Medulla oblongata (tissue), 1 donor: ENCODE results near the gene GSTA3.
"Not testable (repeated sequence)": the region's sequence is repeated elsewhere in the genome, so short reads cannot be mapped to it uniquely, and the experiment has no call there.

Experiments
- DNase-seq: peaks from one replicate; pipeline ENCODE4 v3.0.0-alpha.2; 2015; ENCODE audit errors: extremely low spot score

Gene GSTA3

GRCh38 chr6:52914516-52914915 is 5.0 kb upstream of the GSTA3 start:
- no peak for DNase-seq

GRCh38 chr6:52910091-52910490 is 593 bp upstream of the GSTA3 start:
- no peak for DNase-seq

GRCh38 chr6:52909131-52909530 is 367 bp downstream of the GSTA3 start:
- no peak for DNase-seq

GRCh38 chr6:52908526-52908925 is 972 bp downstream of the GSTA3 start:
- no peak for DNase-seq

- DNase-seq, result no peak
Measured at GRCh38 chr6:52904562-52905279, 4.8 kb downstream of the GSTA3 start.

GRCh38 chr6:52900536-52900935 is 9.0 kb downstream of the GSTA3 start:
- DNase-seq, result no peak

GRCh38 chr6:52895790-52896189 is 13.7 kb downstream of the GSTA3 start:
- DNase-seq, result not testable (repeated sequence)

- DNase-seq, result no peak
Measured at GRCh38 chr6:52894285-52894684, 15.2 kb downstream of the GSTA3 start.

GRCh38 chr6:52893803-52894202 is 15.7 kb downstream of the GSTA3 start:
- DNase-seq, result no peak

- no peak for DNase-seq
Measured at GRCh38 chr6:52893221-52893620, 16.3 kb downstream of the GSTA3 start.

- no peak for DNase-seq
Measured at GRCh38 chr6:52890018-52890417, 19.5 kb downstream of the GSTA3 start.

- no peak for DNase-seq
Measured at GRCh38 chr6:52887910-52888524, 21.5 kb downstream of the GSTA3 start.

GRCh38 chr6:52881996-52882841 is 27.3 kb downstream of the GSTA3 start:
- peak; percentile 81 for DNase-seq

GRCh38 chr6:52881662-52881995 is 27.9 kb downstream of the GSTA3 start:
- DNase-seq, result no peak

- no peak for DNase-seq
Measured at GRCh38 chr6:52877786-52878185, 31.7 kb downstream of the GSTA3 start.

GRCh38 chr6:52877168-52877567 is 32.3 kb downstream of the GSTA3 start:
- DNase-seq, result no peak

- no peak for DNase-seq
Measured at GRCh38 chr6:52876056-52876787, 33.3 kb downstream of the GSTA3 start.

GRCh38 chr6:52872031-52872430 is 37.5 kb downstream of the GSTA3 start:
- DNase-seq, result no peak

- DNase-seq, result no peak
Measured at GRCh38 chr6:52871621-52872020, 37.9 kb downstream of the GSTA3 start.

- not testable (repeated sequence) for DNase-seq
Measured at GRCh38 chr6:52870335-52871091, 39.0 kb downstream of the GSTA3 start.

GRCh38 chr6:52868899-52869298 is 40.6 kb downstream of the GSTA3 start:
- not testable (repeated sequence) for DNase-seq
